Activated T-helper 1 cell treated with Interleukin-2 at 50 U/mL for 16 hours (primary cell): Measurements from ENCODE around the gene ZNF670.
"Not testable (repeated sequence)": the region's sequence is repeated elsewhere in the genome, so short reads cannot be mapped to it uniquely, and the experiment has no call there.

Source experiments
- DNase-seq: peaks from one replicate; pipeline ENCODE4 v3.0.0-alpha.2; 2020; ENCODE audit warnings: low read depth

Gene ZNF670

GRCh38 chr1:247037511-247038320 is 40.9 kb downstream of the ZNF670 start:
- no peak for DNase-seq

- DNase-seq = not testable (repeated sequence)
These were observed 46.3 kb downstream of the ZNF670 start for GRCh38 chr1:247032306-247032705.
